GM12878 (cell line): ENCODE data around the gene CD55. TPM values are rescaled to one million over a fixed set of nuclear protein-coding genes. Genes with fewer than 3 reads are reported as not detected.

Experiments used
- ATAC-seq: fragments of 200-7000 bp; cut with Tn5 transposase; 3 replicates; pipeline ENCODE4 v1.9.1; 2020; ENCODE audit warnings: mild to moderate bottlenecking, moderate library complexity
- BruUV-seq: library from RNA; stranded (reverse); fragments of 400-500 nt; replicated peaks from 2 replicates; lab custom pipeline; 2021; lab: Mats Ljungman, UMichigan
- CTCF ChIA-PET: fragments of 300-600 bp; sonication (Branson Sonifier 250); formaldehyde crosslinking; extraction: SDS; loops from one replicate; lab custom pipeline; 2021; ENCODE audit warnings: inconsistent platforms; lab: Yijun Ruan, JAX
- POLR2A ChIA-PET: fragments of 350-600 bp; formaldehyde crosslinking; extraction: SDS; loops from one replicate; lab custom pipeline; 2021; ENCODE audit warnings: inconsistent platforms; lab: Charles Lee
- RAD21 ChIA-PET: fragments of 300-600 bp; sonication (Branson Sonifier 250); formaldehyde crosslinking; loops from one replicate; lab custom pipeline; 2023; ENCODE audit warnings: antibody characterized with exemption; ENCODE audit not compliant: unreplicated experiment; lab: Charles Lee
- SMC1A ChIA-PET: fragments of 300-600 bp; sonication (Branson Sonifier 250); formaldehyde crosslinking; loops from one replicate; lab custom pipeline; 2023; ENCODE audit not compliant: unreplicated experiment, uncharacterized antibody; lab: Charles Lee
- DNase-seq: peaks from one replicate; pipeline ENCODE4 v3.0.0-alpha.2; 2011; ENCODE audit warnings: low read depth, low spot score
- FAIRE-seq: peaks from 3 replicates; lab custom pipeline; 2011; peaks lifted over from hg19 to GRCh38; lab: Jason Lieb, UNC
- H2AFZ ChIP-seq: 2 replicates; pipeline ENCODE4 v1.6.0; 2011; ENCODE audit warnings: low read depth, low read length, control low read depth; ENCODE audit not compliant: control insufficient read depth
- H3K27ac ChIP-seq: 2 replicates; pipeline ENCODE4 v1.5.1; 2011; ENCODE audit warnings: control low read depth; ENCODE audit not compliant: control insufficient read depth, insufficient read depth
- H3K27me3 ChIP-seq, 2 experiments: replicated peaks in 1 of 2; 2 replicates each; pipeline versions ENCODE4 v1.6.0 to v1.6.1; 2011; ENCODE audit warnings: low read length in 1 of 2; ENCODE audit not compliant: control insufficient read depth in 2 of 2, insufficient read depth in 2 of 2
- H3K36me3 ChIP-seq, 2 experiments: 2 replicates each; pipeline ENCODE4 v1.5.1; 2011; ENCODE audit warnings: low read length in 1 of 2; ENCODE audit not compliant: control insufficient read depth in 2 of 2, insufficient read depth in 2 of 2
- H3K4me1 ChIP-seq: 2 replicates; pipeline ENCODE4 v1.6.1; 2011; ENCODE audit warnings: mild to moderate bottlenecking, low read length, moderate library complexity, mixed read lengths; ENCODE audit not compliant: control insufficient read depth, insufficient read depth
- H3K4me2 ChIP-seq: 2 replicates; pipeline ENCODE4 v1.6.0; 2011; ENCODE audit warnings: control low read depth; ENCODE audit not compliant: control insufficient read depth, insufficient read depth
- H3K4me3 ChIP-seq: fragments of 200-600 bp; sonication (generic); 2 replicates; pipeline ENCODE4 v1.5.1; 2016
- H3K79me2 ChIP-seq: 2 replicates; pipeline ENCODE4 v1.6.0; 2011; ENCODE audit warnings: low read length; ENCODE audit not compliant: control insufficient read depth, insufficient read depth
- H3K9ac ChIP-seq: 2 replicates; pipeline ENCODE4 v1.8.0; 2011; ENCODE audit warnings: low read length, control low read depth, mixed read lengths; ENCODE audit not compliant: control insufficient read depth, insufficient read depth
- H3K9me3 ChIP-seq: replicated peaks from 3 replicates; pipeline ENCODE4 v1.5.1; 2011; ENCODE audit warnings: mild to moderate bottlenecking, low read length; ENCODE audit not compliant: control insufficient read depth, insufficient read depth
- H4K20me1 ChIP-seq: 2 replicates; pipeline ENCODE4 v1.6.0; 2011; ENCODE audit not compliant: control insufficient read depth, insufficient read depth
- E4F1 ChIP-seq: fragments of 450-650 bp; IDR thresholded peaks from 2 replicates; pipeline ENCODE4 v1.6.1; 2018; ENCODE audit warnings: borderline replicate concordance, mild to moderate bottlenecking; ENCODE audit not compliant: partially characterized antibody
- FOXK2 ChIP-seq: fragments of 450-650 bp; IDR thresholded peaks from 2 replicates; pipeline ENCODE4 v1.6.1; 2017; ENCODE audit warnings: mild to moderate bottlenecking, moderate library complexity
- HCFC1 ChIP-seq: fragments of 150-350 bp; IDR thresholded peaks from 2 replicates; pipeline ENCODE4 v1.6.1; 2014; ENCODE audit warnings: low read length
- HSF1 ChIP-seq: fragments of 150-350 bp; IDR thresholded peaks from 2 replicates; pipeline ENCODE4 v1.6.1; 2014; ENCODE audit warnings: mild to moderate bottlenecking, low read depth, low read length
- PML ChIP-seq: IDR thresholded peaks from 2 replicates; pipeline ENCODE4 v1.6.1; 2012; ENCODE audit warnings: low read length, inconsistent platforms
- RB1 ChIP-seq: fragments of 450-650 bp; formaldehyde crosslinking; IDR thresholded peaks from 2 replicates; pipeline ENCODE4 v1.6.1; 2017; ENCODE audit warnings: mild to moderate bottlenecking, borderline replicate concordance
- SKIL ChIP-seq: fragments of 450-650 bp; IDR thresholded peaks from 2 replicates; pipeline ENCODE4 v1.6.1; 2017; ENCODE audit warnings: mild to moderate bottlenecking, low read depth, inconsistent platforms; ENCODE audit not compliant: poor library complexity, severe bottlenecking
- STAT1 ChIP-seq: fragments of 450-650 bp; conservative IDR thresholded peaks from 2 replicates; pipeline ENCODE4 v1.6.1; 2014; ENCODE audit warnings: antibody characterized with exemption, mild to moderate bottlenecking
- WGBS: methylation state at CpG from one replicate; pipeline ENCODE4 v1.1.6; 2016; ENCODE audit warnings: low lambda C conversion rate; ENCODE audit not compliant: insufficient replicate concordance, insufficient coverage; ENCODE audit errors: missing lambda C conversion rate; 5-methylcytosine and 5-hydroxymethylcytosine counted together
- in situ Hi-C: fragments of 300-500 bp; cut with MboI; formaldehyde crosslinking; loops from 9 replicates; pipeline ENCODE4 v1.14.3; 2018; ENCODE audit warnings: mixed read lengths
- intact Hi-C: fragments of 100-400 bp; cut with micrococcal nuclease; formaldehyde crosslinking; loops from one replicate; pipeline ENCODE4 v1.14.2; 2022; ENCODE audit not compliant: unreplicated experiment
- polyA plus RNA-seq, 11 experiments: library from polyadenylated mRNA; depleted of rRNA in 4 of 11; unstranded in 6 of 11; stranded (reverse) in 5 of 11; fragments of >200 nt; fragmentation: Nextera tagmentation in 4 of 11; fragmentation: Illumina TruSeq in 1 of 11; extraction: Ambion mirVana in 4 of 11; extraction: Trizol in 1 of 11; gene quantifications; 1 replicate in 1 of 11; 2 replicates in 10 of 11; pipeline versions ENCODE4 v1.2.1 to v1.2.3, GENCODE V29; 2011 to 2016; ENCODE audit warnings: inconsistent platforms in 2 of 11, missing spikeins in 2 of 11, low read depth in 1 of 11
- total RNA-seq, 4 experiments: library from RNA; depleted of rRNA in 3 of 4; stranded (reverse); fragments of >200 nt in 3 of 4; fragmentation: Illumina TruSeq in 1 of 4; extraction: Trizol in 1 of 4; gene quantifications; 2 replicates each; pipeline versions ENCODE4 v1.2.1 to v1.2.3, GENCODE V29; 2013 to 2021
- TF ChIP-seq, protein P1 (sequence below): IDR thresholded peaks from 2 replicates; pipeline ENCODE4 v1.6.1; 2012; ENCODE audit warnings: mild to moderate bottlenecking, low read depth, low read length
- TF ChIP-seq, protein P2 (sequence below): fragments of 450-650 bp; IDR thresholded peaks from 2 replicates; pipeline ENCODE4 v1.6.1; 2017; ENCODE audit warnings: borderline replicate concordance

CD55 gene
- total and polyA plus RNA-seq, 10 of the 15 experiments (the other 5 are each of a cell fraction or from before 2014, with no cell fraction given), result 5.2 to 46.5 (median 15.1) TPM

- TF ChIP-seq, protein P1, sequence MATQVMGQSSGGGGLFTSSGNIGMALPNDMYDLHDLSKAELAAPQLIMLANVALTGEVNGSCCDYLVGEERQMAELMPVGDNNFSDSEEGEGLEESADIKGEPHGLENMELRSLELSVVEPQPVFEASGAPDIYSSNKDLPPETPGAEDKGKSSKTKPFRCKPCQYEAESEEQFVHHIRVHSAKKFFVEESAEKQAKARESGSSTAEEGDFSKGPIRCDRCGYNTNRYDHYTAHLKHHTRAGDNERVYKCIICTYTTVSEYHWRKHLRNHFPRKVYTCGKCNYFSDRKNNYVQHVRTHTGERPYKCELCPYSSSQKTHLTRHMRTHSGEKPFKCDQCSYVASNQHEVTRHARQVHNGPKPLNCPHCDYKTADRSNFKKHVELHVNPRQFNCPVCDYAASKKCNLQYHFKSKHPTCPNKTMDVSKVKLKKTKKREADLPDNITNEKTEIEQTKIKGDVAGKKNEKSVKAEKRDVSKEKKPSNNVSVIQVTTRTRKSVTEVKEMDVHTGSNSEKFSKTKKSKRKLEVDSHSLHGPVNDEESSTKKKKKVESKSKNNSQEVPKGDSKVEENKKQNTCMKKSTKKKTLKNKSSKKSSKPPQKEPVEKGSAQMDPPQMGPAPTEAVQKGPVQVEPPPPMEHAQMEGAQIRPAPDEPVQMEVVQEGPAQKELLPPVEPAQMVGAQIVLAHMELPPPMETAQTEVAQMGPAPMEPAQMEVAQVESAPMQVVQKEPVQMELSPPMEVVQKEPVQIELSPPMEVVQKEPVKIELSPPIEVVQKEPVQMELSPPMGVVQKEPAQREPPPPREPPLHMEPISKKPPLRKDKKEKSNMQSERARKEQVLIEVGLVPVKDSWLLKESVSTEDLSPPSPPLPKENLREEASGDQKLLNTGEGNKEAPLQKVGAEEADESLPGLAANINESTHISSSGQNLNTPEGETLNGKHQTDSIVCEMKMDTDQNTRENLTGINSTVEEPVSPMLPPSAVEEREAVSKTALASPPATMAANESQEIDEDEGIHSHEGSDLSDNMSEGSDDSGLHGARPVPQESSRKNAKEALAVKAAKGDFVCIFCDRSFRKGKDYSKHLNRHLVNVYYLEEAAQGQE, result no peak
- TF ChIP-seq, all 136 proteins: peak for 0
These were observed 41.8 kb upstream of the CD55 start (continued) for GRCh38 chr1:207279652-207280051.

- in situ Hi-C loops, result no loop called here
- Histone ChIP-seq H3K4me2 (no peak overlapping the region), H3K27me3 (no peaks in the 10 kb centered on the region), H2AFZ (no peak overlapping the region), H3K4me3 (no peak overlapping the region), H3K36me3 (no peaks in the 10 kb centered on the region), H3K79me2 (no peaks in the 10 kb centered on the region), H3K27ac (no peak overlapping the region), H3K9me3 (no peaks in the 10 kb centered on the region), H4K20me1 (no peaks in the 10 kb centered on the region), H3K9ac (no peak overlapping the region), H3K4me1 (no peaks in the 10 kb centered on the region)
- BruUV-seq, result no TSS peak
- SMC1A ChIA-PET, result no interaction called here
- RAD21 ChIA-PET, result no interaction called here
- CTCF ChIA-PET, result no interaction called here
- FAIRE-seq (no peak), ATAC-seq (no peak), DNase-seq (no peak)
- intact Hi-C loops, result no loop called here
- POLR2A ChIA-PET, result no interaction called here
- 54% methylated on average over 3 of the region's 3 CpGs for WGBS
- TF ChIP-seq HCFC1 (no peak), HSF1 (no peak), FOXK2 (no peak), STAT1 (no peak), SKIL (no peak), PML (no peak), RB1 (no peak), E4F1 (no peak)
- TF ChIP-seq, protein P2, sequence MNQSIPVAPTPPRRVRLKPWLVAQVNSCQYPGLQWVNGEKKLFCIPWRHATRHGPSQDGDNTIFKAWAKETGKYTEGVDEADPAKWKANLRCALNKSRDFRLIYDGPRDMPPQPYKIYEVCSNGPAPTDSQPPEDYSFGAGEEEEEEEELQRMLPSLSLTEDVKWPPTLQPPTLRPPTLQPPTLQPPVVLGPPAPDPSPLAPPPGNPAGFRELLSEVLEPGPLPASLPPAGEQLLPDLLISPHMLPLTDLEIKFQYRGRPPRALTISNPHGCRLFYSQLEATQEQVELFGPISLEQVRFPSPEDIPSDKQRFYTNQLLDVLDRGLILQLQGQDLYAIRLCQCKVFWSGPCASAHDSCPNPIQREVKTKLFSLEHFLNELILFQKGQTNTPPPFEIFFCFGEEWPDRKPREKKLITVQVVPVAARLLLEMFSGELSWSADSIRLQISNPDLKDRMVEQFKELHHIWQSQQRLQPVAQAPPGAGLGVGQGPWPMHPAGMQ, result no peak
These were observed 40.8 kb upstream of the CD55 start for GRCh38 chr1:207280706-207281105.
